Rectal smooth muscle tissue (tissue), 1 donor: ENCODE measurements around the gene HIPK1.

Experiments
- H3K27ac ChIP-seq: one replicate; pipeline ENCODE4 v1.7.0; 2013; ENCODE audit warnings: low read depth, low read length, inconsistent platforms
- H3K27me3 ChIP-seq: one replicate; pipeline ENCODE4 v1.7.0; 2013; ENCODE audit warnings: low read length; ENCODE audit not compliant: control insufficient read depth, insufficient read depth
- H3K36me3 ChIP-seq: one replicate; pipeline ENCODE4 v1.7.0; 2013; ENCODE audit warnings: low read length; ENCODE audit not compliant: control insufficient read depth, insufficient read depth
- H3K4me1 ChIP-seq: one replicate; pipeline ENCODE4 v1.7.0; 2013; ENCODE audit warnings: low read length; ENCODE audit not compliant: control insufficient read depth, insufficient read depth
- H3K4me3 ChIP-seq: one replicate; pipeline ENCODE4 v1.7.0; 2013; ENCODE audit warnings: low read length
- H3K9ac ChIP-seq: one replicate; pipeline ENCODE4 v1.7.0; 2013; ENCODE audit warnings: low read length

Gene HIPK1

GRCh38 chr1:113918243-113918642 lies 10.9 kb upstream of the HIPK1 start:
- H3K27ac ChIP-seq = no peak overlapping the region
- no peak overlapping the region for H3K4me3 ChIP-seq
- H3K36me3 ChIP-seq = no peaks in the 10 kb centered on the region
- H3K27me3 ChIP-seq = no peaks in the 10 kb centered on the region
- H3K9ac ChIP-seq = no peak overlapping the region
- H3K4me1 ChIP-seq = peaks cover 2% of the 10 kb centered on the region

- H3K4me1 ChIP-seq = no peaks in the 10 kb centered on the region
- H3K27ac ChIP-seq = no peak overlapping the region
- H3K9ac ChIP-seq = no peak overlapping the region
- no peak overlapping the region for H3K4me3 ChIP-seq
- H3K36me3 ChIP-seq = no peaks in the 10 kb centered on the region
- no peaks in the 10 kb centered on the region for H3K27me3 ChIP-seq
Observed at GRCh38 chr1:113922957-113923356, 6.2 kb upstream of the HIPK1 start.

GRCh38 chr1:113924473-113924872 lies 4.7 kb upstream of the HIPK1 start:
- Histone ChIP-seq H3K27ac (no peak overlapping the region), H3K4me3 (no peak overlapping the region), H3K36me3 (no peaks in the 10 kb centered on the region), H3K27me3 (no peaks in the 10 kb centered on the region), H3K4me1 (peaks cover 6% of the 10 kb centered on the region), H3K9ac (no peak overlapping the region)

GRCh38 chr1:113928187-113928930 lies 765 bp upstream of the HIPK1 start:
- Histone ChIP-seq H3K36me3 (no peaks in the 10 kb centered on the region), H3K4me1 (peaks cover 20% of the 10 kb centered on the region), H3K27ac (peak overlapping the region; percentile 99), H3K9ac (peak overlapping the region; percentile 97), H3K4me3 (peak overlapping the region; percentile 99), H3K27me3 (no peaks in the 10 kb centered on the region)

GRCh38 chr1:113929750-113930498 lies 800 bp downstream of the HIPK1 start:
- H3K4me3 ChIP-seq = peak overlapping the region; percentile 96
- H3K27me3 ChIP-seq = no peaks in the 10 kb centered on the region
- no peaks in the 10 kb centered on the region for H3K36me3 ChIP-seq
- peak overlapping the region; percentile 93 for H3K9ac ChIP-seq
- H3K4me1 ChIP-seq = peaks cover 25% of the 10 kb centered on the region
- H3K27ac ChIP-seq = peak overlapping the region; percentile 99

- H3K27me3 ChIP-seq = no peaks in the 10 kb centered on the region
- H3K9ac ChIP-seq = peak overlapping the region; percentile 93
- H3K4me3 ChIP-seq = peak overlapping the region; percentile 96
- H3K27ac ChIP-seq = peak overlapping the region; percentile 99
- H3K4me1 ChIP-seq = peaks cover 25% of the 10 kb centered on the region
- no peaks in the 10 kb centered on the region for H3K36me3 ChIP-seq
Observed at GRCh38 chr1:113930499-113931161, 1.5 kb downstream of the HIPK1 start.

- Histone ChIP-seq H3K27ac (peak overlapping the region; percentile 99), H3K27me3 (no peaks in the 10 kb centered on the region), H3K4me1 (peaks cover 25% of the 10 kb centered on the region), H3K9ac (no peak overlapping the region), H3K36me3 (no peaks in the 10 kb centered on the region), H3K4me3 (peak overlapping the region; percentile 28)
Observed at GRCh38 chr1:113931451-113931851, 2.3 kb downstream of the HIPK1 start.

GRCh38 chr1:113934006-113934405 lies 4.9 kb downstream of the HIPK1 start:
- Histone ChIP-seq H3K4me1 (peaks cover 19% of the 10 kb centered on the region), H3K4me3 (no peak overlapping the region), H3K9ac (no peak overlapping the region), H3K36me3 (no peaks in the 10 kb centered on the region), H3K27me3 (no peaks in the 10 kb centered on the region), H3K27ac (no peak overlapping the region)

GRCh38 chr1:113934511-113935055 lies 5.5 kb downstream of the HIPK1 start:
- Histone ChIP-seq H3K4me1 (peaks cover 19% of the 10 kb centered on the region), H3K9ac (no peak overlapping the region), H3K4me3 (no peak overlapping the region), H3K27ac (no peak overlapping the region), H3K36me3 (no peaks in the 10 kb centered on the region), H3K27me3 (no peaks in the 10 kb centered on the region)

GRCh38 chr1:113935176-113935575 lies 6.1 kb downstream of the HIPK1 start:
- Histone ChIP-seq H3K36me3 (peaks cover under 1% of the 10 kb centered on the region), H3K4me1 (peaks cover 19% of the 10 kb centered on the region), H3K27me3 (no peaks in the 10 kb centered on the region), H3K27ac (no peak overlapping the region), H3K4me3 (no peak overlapping the region), H3K9ac (no peak overlapping the region)

GRCh38 chr1:113935970-113936369 lies 6.8 kb downstream of the HIPK1 start:
- Histone ChIP-seq H3K4me3 (no peak overlapping the region), H3K27ac (no peak overlapping the region), H3K27me3 (no peaks in the 10 kb centered on the region), H3K4me1 (peaks cover 15% of the 10 kb centered on the region), H3K9ac (no peak overlapping the region), H3K36me3 (peaks cover 8% of the 10 kb centered on the region)

- no peak overlapping the region for H3K9ac ChIP-seq
- H3K36me3 ChIP-seq = peaks cover 11% of the 10 kb centered on the region
- peaks cover 6% of the 10 kb centered on the region for H3K4me1 ChIP-seq
- H3K4me3 ChIP-seq = no peak overlapping the region
- H3K27ac ChIP-seq = no peak overlapping the region
- H3K27me3 ChIP-seq = no peaks in the 10 kb centered on the region
Observed at GRCh38 chr1:113937146-113937545, 8.0 kb downstream of the HIPK1 start.
